Esophagus squamous epithelium (tissue), 4 donors: ENCODE measurements around the gene BABAM2.

Experiments used
- CTCF ChIP-seq, 6 experiments: fragments of 450-650 bp in 4 of 6; fragments of 200-600 bp in 2 of 6; sonication (generic) in 2 of 6; IDR thresholded peaks; one replicate each; pipeline ENCODE4 v1.5.1; 2016 to 2019; ENCODE audit warnings: antibody characterized with exemption in 6 of 6, mild to moderate bottlenecking in 4 of 6, moderate library complexity in 4 of 6
- POLR2A ChIP-seq, 4 donors: fragments of 450-650 bp; IDR thresholded peaks; one replicate each; pipeline ENCODE4 v1.6.1; 2017; ENCODE audit warnings: antibody characterized with exemption in 4 of 4, mild to moderate bottlenecking in 4 of 4, moderate library complexity in 3 of 4

DNA sequence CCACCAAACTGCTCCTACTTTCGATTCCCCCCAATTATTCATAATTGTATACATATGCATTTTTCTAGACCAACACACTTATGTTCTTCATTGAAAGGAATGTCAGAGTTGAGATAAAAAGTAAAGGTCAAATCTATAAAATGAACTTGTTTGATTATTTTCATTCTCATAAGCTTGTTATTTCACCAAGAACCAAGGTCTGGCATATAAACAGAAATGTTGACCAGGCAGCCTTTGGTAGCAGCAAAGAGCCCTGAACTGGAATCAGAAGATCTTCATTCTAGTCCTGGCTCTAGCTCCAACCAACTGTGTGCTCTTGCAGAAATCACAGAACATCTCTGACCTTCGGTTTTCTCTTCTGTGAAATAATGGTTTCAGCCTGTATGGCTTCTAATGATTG, 43.2 kb upstream of the BABAM2 start:
- TF ChIP-seq POLR2A (IDR thresholded peaks at IDR 0.05) (no peak), CTCF (IDR thresholded peaks at IDR 0.05) (no peak)
